Transverse colon (tissue), 4 donors: ENCODE measurements around the gene MGAT5. TPM values are rescaled to one million over a fixed set of nuclear protein-coding genes. Genes with fewer than 3 reads are reported as not detected.

Source experiments
- DNase-seq: peaks from one replicate; pipeline ENCODE4 v3.0.0-alpha.2; 2019
- H3K27ac ChIP-seq, 4 donors: fragments of 200-600 bp; sonication (generic); 2 replicates each; pipeline ENCODE4 v1.5.1; 2016 to 2018; ENCODE audit warnings: inconsistent platforms in 4 of 4
- H3K27me3 ChIP-seq: fragments of 200-600 bp; sonication (generic); 2 replicates; pipeline ENCODE4 v1.5.1; 2017; ENCODE audit warnings: inconsistent platforms
- H3K36me3 ChIP-seq, 4 donors: fragments of 200-600 bp; sonication (generic); 2 replicates each; pipeline ENCODE4 v1.5.1; 2017 to 2019; ENCODE audit warnings: inconsistent platforms in 4 of 4
- H3K4me1 ChIP-seq, 4 donors: fragments of 200-600 bp; sonication (generic); 2 replicates each; pipeline ENCODE4 v1.5.1; 2017 to 2020; ENCODE audit warnings: inconsistent platforms in 4 of 4
- H3K4me3 ChIP-seq, 4 donors: fragments of 200-600 bp; sonication (generic); 1 replicate in 1 of 4; 2 replicates in 3 of 4; pipeline versions ENCODE4 v1.5.1 to v1.6.1; 2017 to 2019; ENCODE audit warnings: inconsistent platforms in 4 of 4
- H3K9me3 ChIP-seq, 2 donors: fragments of 200-600 bp; sonication (generic); 2 replicates each; pipeline ENCODE4 v1.5.1; 2017 to 2019; ENCODE audit warnings: inconsistent platforms in 2 of 2
- EP300 ChIP-seq: sonication (generic); formaldehyde crosslinking; IDR thresholded peaks from one replicate; pipeline ENCODE4 v1.6.1; 2017; ENCODE audit warnings: antibody characterized with exemption, low read depth
- POLR2A ChIP-seq: fragments of 450-650 bp; IDR thresholded peaks from one replicate; pipeline ENCODE4 v1.6.1; 2016; ENCODE audit warnings: antibody characterized with exemption, mild to moderate bottlenecking, moderate library complexity
- POLR2AphosphoS5 ChIP-seq, 3 donors: sonication (generic); formaldehyde crosslinking; IDR thresholded peaks; one replicate each; pipeline ENCODE4 v1.6.1; 2016; ENCODE audit warnings: antibody characterized with exemption in 3 of 3
- WGBS, 2 donors: methylation state at CpG; one replicate each; pipeline ENCODE4 v1.1.5; 2018; ENCODE audit warnings: low coverage in 1 of 2; 5-methylcytosine and 5-hydroxymethylcytosine counted together
- in situ Hi-C, 4 donors: fragments of 200-750 bp; cut with MboI; loops; one replicate each; pipeline versions ENCODE4 v1.15.0 to v1.15.1; 2017; ENCODE audit warnings: low sequenced_read_pairs in 3 of 4, low pct_ligation_motif_present in 1 of 4, low pct_unique_long_range_greater_than_20kb in 1 of 4
- intact Hi-C: fragments of 100-400 bp; cut with DNase I; formaldehyde crosslinking; loops from one replicate; pipeline ENCODE4 v1.15.1; 2023; ENCODE audit warnings: low total_unique reads
- total RNA-seq, 4 donors: library from RNA; depleted of rRNA; stranded (reverse); fragments of >200 nt; gene quantifications; one replicate each; pipeline ENCODE4 v1.1.0, GENCODE V29; 2016
- TF ChIP-seq, protein P1 (sequence below), 5 experiments: fragments of 200-600 bp in 3 of 5; fragments of 450-650 bp in 2 of 5; sonication (generic) in 3 of 5; IDR thresholded peaks; 1 replicate in 2 of 5; 2 replicates in 3 of 5; pipeline ENCODE4 v1.5.1; 2016 to 2017; ENCODE audit warnings: antibody characterized with exemption in 5 of 5, inconsistent platforms in 3 of 5, mild to moderate bottlenecking in 2 of 5, moderate library complexity in 1 of 5

MGAT5 gene
- total RNA-seq, 4 donors from 2014 or later: 23.6 to 67.6 (median 55.2) TPM

DNA sequence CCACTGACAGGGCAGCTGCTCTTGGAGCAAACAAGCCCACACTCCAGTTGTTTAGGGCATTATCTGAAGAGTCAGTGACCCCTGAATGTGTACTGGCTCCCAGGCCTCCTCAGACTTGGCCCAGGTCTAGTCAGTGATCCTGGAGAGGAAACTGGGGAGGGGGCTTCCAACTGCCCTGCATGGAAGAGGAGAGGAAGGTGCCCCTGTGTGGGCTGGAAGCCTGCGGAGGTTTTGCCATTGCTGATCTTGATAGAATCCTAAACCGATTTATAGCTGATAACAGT is 197.4 kb downstream of the MGAT5 start:
- no peaks in the 10 kb centered on the region for H3K4me1 ChIP-seq
- DNase-seq: no peak
- no peaks in the 10 kb centered on the region for H3K9me3 ChIP-seq
- no peak overlapping the region for H3K4me3 ChIP-seq
- intact Hi-C loops: no loop called here
- in situ Hi-C loops: loop anchor here in 3 of 4 donors (25.0 kb wide), 1 partner anchor 436 kb away; no protein-coding TSS in a partner anchor
- H3K27me3 ChIP-seq: no peaks in the 10 kb centered on the region
- 75% methylated on average over 2 of the region's 2 CpGs; no CpG with 5 or more reads in 1 of the 2 donors for WGBS, 2 donors
- TF ChIP-seq, protein P1, sequence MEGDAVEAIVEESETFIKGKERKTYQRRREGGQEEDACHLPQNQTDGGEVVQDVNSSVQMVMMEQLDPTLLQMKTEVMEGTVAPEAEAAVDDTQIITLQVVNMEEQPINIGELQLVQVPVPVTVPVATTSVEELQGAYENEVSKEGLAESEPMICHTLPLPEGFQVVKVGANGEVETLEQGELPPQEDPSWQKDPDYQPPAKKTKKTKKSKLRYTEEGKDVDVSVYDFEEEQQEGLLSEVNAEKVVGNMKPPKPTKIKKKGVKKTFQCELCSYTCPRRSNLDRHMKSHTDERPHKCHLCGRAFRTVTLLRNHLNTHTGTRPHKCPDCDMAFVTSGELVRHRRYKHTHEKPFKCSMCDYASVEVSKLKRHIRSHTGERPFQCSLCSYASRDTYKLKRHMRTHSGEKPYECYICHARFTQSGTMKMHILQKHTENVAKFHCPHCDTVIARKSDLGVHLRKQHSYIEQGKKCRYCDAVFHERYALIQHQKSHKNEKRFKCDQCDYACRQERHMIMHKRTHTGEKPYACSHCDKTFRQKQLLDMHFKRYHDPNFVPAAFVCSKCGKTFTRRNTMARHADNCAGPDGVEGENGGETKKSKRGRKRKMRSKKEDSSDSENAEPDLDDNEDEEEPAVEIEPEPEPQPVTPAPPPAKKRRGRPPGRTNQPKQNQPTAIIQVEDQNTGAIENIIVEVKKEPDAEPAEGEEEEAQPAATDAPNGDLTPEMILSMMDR (IDR thresholded peaks at IDR 0.05): no peak
- TF ChIP-seq EP300: no peak
- no peak for TF ChIP-seq POLR2AphosphoS5 (IDR thresholded peaks at IDR 0.05)
- no peak for TF ChIP-seq POLR2A
- H3K36me3 ChIP-seq: peaks cover 0 to 4% (median 0%) of the 10 kb centered on the region in 4 donors
- no peak overlapping the region for H3K27ac ChIP-seq

DNA sequence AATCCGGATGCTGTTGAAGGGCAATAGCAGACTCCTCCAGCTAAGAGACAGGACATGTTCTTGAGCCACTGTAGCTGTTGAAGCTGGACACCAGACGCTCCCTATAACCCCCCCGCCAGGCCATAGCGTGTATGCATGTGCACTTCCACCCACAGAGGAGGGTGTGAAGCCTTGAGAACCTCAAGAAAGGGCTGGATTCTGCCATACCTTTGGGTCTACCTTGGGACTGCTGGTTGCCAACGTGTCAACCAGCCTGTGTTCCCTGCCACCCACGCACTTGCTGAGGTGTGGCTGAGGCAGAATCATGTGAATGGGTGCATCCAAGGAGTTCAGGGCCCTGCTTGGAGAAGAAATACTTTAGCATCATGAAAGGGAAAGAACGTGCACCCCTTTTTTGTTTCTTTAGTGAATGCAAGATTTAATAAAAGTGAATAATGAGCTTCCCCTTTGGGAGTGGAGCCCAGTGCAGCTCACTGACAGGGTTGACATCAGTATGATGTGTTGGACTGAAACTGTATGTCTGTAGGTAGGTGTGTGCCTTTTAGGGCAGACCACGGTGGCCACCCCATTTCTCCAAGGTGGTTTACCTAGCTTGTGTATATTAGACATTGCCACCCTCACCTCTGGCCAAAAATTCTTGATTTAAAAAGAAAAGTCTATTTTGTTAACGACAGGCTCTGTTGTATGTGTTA is 198.3 kb downstream of the MGAT5 start:
- Histone ChIP-seq H3K36me3 (peaks cover 0 to 4% (median 0%) of the 10 kb centered on the region in 4 donors), H3K9me3 (no peaks in the 10 kb centered on the region), H3K27me3 (no peaks in the 10 kb centered on the region), H3K27ac (no peak overlapping the region), H3K4me3 (no peak overlapping the region), H3K4me1 (no peaks in the 10 kb centered on the region)
- in situ Hi-C loops (loop anchor here in 3 of 4 donors (25.0 kb wide), 1 partner anchor 435 kb away; no protein-coding TSS in a partner anchor), intact Hi-C loops (no loop called here)
- 89 to 96% methylated on average over 5 to 8 of the region's 9 CpGs for WGBS, 2 donors
- no peak for DNase-seq
- TF ChIP-seq POLR2A (no peak), POLR2AphosphoS5 (IDR thresholded peaks at IDR 0.05) (no peak), EP300 (no peak)
- TF ChIP-seq, protein P1 (IDR thresholded peaks at IDR 0.05): no peak

DNA sequence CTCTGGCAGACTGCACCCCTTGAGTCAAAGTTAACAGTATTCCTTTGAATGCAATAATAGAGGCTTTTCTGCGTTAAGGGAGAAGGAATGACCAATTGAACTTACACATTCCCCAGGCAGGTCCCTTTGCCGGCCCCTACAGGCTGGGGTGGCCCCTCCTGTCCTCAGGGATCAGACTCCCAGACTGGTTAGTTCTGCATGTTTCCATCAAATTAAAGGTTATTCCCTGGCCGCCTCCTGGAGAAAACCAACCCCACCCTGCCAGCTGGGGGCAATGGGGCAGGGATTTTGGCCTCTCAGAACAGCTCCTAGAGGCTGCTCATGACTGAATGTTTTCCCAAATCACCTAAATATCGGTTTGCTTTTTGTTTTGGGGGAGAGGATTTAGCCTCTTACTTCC is 199.6 kb downstream of the MGAT5 start:
- in situ Hi-C loops (loop anchor here in 3 of 4 donors (25.0 kb wide), 1 partner anchor 434 kb away; no protein-coding TSS in a partner anchor), intact Hi-C loops (no loop called here)
- Histone ChIP-seq H3K4me3 (no peak overlapping the region), H3K9me3 (no peaks in the 10 kb centered on the region), H3K36me3 (peaks cover 0 to 4% (median 0%) of the 10 kb centered on the region in 4 donors), H3K27ac (no peak overlapping the region), H3K27me3 (no peaks in the 10 kb centered on the region), H3K4me1 (no peaks in the 10 kb centered on the region)
- DNase-seq: no peak
- 85 to 86% methylated on average over 1 to 4 of the region's 4 CpGs for WGBS, 2 donors
- TF ChIP-seq POLR2AphosphoS5 (IDR thresholded peaks at IDR 0.05) (no peak), POLR2A (no peak), EP300 (no peak)
- TF ChIP-seq, protein P1 (IDR thresholded peaks at IDR 0.05): no peak

DNA sequence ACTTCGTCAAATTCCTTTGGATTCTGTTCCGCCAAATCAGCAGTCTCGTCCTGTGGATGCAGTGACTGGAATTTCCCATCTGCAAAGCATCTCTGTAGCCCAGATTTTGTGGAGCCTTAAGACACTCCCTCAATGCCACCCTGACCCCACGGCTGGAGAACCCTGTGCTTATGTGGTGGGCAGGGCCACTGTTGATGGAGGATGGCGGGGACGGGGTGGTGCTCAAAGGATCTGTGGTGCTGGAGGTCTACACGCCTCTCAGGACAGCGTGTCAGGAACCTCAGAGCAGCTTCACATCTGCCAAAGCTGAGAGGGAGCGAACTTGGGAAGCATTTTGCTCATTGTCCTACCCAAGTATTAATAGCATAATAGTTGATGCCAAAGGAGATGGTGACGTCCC is 200.1 kb downstream of the MGAT5 start:
- in situ Hi-C loops: loop anchor here in 3 of 4 donors (25.0 kb wide), 1 partner anchor 433 kb away; no protein-coding TSS in a partner anchor
- intact Hi-C loops: no loop called here
- 93% methylated on average over 10 of the region's 10 CpGs; no CpG with 5 or more reads in 1 of the 2 donors for WGBS, 2 donors
- no peaks in the 10 kb centered on the region for H3K4me1 ChIP-seq
- no peak overlapping the region for H3K4me3 ChIP-seq
- no peaks in the 10 kb centered on the region for H3K27me3 ChIP-seq
- DNase-seq: no peak
- no peak overlapping the region for H3K27ac ChIP-seq
- no peaks in the 10 kb centered on the region for H3K9me3 ChIP-seq
- TF ChIP-seq POLR2A (no peak), EP300 (no peak), POLR2AphosphoS5 (IDR thresholded peaks at IDR 0.05) (no peak)
- TF ChIP-seq, protein P1 (IDR thresholded peaks at IDR 0.05): no peak
- H3K36me3 ChIP-seq: peaks cover 0 to 4% (median 0%) of the 10 kb centered on the region in 4 donors
